Stimulated activated CD4-positive, alpha-beta T cell treated with anti-CD3 and anti-CD28 coated beads, Interleukin-4, amount 100 ng/mL, for 24 hours (primary cell): ENCODE measurements around the gene C10orf105.

ENCODE experiments used
- DNase-seq: peaks from one replicate; pipeline ENCODE4 v3.0.0-alpha.2; 2020

The C10orf105 gene

DNA sequence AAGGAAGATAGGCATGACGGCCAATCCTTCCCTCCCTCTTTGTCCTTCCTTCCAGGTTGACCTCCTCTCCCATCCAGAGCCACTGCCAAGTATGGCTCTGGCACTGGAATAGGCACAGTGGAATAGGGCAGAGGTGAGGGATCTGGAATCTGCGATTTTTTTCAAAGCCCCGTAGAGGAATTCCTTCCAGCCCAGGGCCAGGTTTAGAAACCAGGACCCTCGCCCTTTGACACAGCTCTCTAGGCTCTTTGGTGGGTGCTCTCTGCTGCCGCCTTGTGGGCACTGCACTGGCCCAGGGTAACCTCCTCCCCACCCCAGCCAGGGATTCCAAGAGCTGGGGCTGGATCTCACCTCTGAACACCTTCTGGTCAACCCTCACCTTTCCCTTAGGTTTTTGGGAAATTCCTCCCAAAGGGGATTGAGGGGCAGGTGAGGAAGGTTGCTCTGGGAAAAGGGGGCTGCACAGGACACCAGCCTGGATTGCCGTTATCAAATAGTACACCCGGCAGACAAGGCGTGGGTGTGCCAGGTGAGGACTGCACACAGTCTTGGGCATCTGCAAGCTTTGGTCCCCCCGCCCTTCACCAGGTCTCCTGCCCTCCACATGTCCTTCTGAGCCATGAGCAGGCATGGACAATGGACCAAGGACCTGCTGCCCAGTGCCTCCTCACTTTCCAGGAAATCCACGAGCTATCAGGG lies 22.8 kb downstream of the C10orf105 start:
- DNase-seq = peak; percentile 69

DNA sequence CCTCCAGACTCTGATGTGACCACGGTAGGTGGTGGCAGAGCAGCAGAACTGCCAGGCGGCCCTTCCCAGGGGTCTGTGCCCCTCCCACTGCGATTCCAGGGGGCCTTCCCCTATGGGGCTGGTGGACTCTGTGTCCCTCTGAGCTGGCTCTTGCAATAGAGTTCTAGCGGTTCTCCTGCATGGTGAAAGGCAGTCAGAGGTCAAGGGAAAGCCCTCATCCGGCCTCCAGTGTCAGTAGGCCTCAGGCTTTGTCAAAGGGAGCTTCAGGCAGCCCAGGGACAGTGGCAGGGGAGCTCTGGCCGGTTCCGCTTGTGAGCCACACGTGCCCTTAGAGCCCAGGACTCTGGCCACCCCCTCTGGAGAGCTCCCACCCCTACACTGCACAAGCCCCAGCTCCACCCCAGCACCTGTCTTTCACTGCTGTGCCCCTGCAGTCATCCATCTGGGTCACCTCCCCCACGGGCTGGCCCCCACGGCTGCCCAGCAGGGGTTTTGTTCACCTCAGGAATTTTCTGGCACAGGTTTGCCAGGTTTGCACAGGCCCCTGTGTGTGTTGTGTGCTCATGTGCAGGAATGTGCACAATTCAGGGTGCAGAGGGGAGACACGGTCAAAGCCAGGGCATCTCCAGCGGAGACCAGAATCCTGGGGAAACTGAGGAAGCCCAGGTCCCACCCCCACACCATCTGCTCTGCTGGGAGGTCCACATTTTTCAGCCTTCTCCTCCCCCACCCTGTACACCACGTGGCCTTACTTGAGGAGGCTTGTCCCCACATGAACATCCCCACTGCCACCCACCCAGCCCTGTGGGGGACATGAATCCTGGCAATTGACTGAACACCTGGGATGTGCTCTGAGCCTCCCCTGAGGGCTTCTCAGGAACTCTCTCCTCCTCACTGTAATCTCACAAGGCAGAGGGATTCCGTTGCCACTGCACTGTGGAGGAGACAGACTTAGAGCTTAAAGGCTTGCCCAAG lies 23.8 kb downstream of the C10orf105 start:
- DNase-seq = no peak

DNA sequence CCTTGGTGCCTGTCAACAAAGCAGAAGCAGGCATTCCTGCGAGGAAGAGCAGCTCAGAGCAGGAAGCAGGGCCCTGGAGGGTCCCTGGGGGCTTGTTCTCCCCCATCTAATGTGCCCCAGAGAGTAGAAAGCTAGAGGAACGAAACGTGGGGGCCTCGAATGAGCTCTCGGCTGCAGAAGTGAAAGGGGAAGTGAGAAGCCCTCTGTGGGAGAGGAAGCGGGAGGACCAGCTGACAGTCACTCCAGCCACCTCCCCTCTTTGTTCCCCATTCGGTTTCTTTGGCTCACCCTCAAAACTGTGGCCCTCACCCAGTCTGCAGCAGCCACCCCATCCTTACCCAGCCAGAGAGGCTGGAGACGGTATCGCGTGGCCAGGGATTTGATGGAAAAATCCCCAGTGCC lies 25.0 kb downstream of the C10orf105 start:
- peak; percentile 36 for DNase-seq

DNA sequence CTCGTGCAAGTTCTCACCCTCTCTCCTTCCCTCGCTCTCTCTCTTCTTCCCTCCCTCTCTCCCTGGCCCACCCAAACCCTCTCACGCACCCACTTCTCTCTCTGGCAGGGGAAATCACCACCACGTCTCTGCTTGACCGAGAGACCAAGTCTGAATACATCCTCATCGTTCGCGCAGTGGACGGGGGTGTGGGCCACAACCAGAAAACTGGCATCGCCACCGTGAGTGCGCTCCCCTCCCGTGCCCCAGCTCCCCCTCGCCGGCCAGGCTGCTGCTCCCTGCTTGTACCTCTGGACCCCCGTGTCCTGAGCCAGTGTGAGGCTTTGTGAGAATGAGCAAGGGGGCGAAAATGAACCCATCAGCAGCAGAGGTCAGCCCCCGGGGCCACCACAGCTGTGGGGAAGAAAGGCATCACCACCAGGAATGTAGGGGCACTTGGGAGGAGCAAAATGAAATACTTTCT lies 25.5 kb downstream of the C10orf105 start:
- DNase-seq = no peak

DNA sequence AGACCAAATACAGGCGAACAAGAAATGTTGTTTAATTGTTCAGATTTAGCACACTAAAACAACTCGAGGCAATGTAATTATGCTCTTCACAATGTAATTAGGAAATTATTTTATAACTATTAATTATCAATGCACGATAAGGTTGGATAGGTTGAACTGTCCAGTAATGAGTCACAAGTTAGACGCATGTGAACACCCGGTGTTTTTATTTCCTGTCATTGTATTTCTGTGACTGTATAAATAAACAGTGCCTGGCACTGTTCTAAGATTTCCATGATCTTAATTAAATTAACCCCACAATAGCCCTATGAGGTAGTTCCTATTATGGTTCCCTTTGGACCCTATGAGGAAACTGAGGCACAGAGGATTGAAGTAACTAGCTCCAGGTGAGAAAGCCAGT lies 26.2 kb downstream of the C10orf105 start:
- DNase-seq = no peak

DNA sequence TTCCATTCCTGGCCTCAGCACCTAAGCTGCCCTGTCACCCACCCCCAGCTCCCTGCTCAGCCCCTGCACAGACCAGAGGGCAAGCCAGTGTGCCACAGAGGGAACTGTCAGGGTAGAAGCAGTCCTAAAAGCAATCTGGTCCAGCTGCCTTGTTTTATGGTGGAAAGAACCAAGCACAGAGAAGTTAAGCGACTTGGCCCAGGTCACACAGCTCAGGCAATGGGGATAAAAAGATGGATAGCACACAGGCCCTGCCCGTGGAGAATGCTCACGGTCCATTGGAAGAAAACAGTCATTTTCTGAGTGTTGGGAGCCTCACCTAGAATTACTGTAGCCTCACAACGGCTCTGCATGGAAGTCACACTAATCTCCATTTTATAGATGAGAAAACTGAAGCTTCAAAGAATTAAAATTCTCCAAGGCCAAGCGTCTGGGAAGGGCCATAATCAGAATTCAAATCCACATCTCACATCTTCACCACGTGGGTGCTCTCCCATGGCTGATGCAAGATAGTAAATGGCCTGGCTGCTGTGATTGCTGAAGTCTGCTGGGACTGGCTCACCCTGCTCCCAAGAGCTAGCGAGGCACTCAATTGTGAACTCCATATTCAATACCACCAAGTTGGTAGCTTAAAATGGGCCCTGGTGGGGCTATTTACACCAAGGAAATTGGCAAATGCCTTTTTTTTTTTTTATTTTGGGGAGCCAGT lies 26.8 kb downstream of the C10orf105 start:
- no peak for DNase-seq

DNA sequence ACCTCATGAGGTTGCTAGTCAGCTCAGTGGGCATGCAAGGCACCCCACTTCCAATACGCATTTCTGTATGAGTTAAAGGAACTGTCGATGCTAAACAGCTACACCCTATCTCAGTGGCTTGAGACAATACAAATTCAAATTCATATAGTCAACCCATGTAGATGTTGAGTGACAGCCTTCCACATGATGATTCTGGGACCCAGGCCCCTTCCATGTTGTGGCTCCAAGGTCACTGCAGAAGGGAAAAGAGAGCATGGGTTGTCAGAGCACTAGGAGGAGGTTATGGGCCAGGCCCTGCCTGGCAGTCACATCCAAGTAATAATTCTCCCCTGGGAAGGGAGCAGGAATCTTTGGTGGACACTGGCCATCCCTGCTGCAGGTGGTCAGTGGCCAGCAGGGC lies 28.2 kb downstream of the C10orf105 start:
- DNase-seq = no peak

DNA sequence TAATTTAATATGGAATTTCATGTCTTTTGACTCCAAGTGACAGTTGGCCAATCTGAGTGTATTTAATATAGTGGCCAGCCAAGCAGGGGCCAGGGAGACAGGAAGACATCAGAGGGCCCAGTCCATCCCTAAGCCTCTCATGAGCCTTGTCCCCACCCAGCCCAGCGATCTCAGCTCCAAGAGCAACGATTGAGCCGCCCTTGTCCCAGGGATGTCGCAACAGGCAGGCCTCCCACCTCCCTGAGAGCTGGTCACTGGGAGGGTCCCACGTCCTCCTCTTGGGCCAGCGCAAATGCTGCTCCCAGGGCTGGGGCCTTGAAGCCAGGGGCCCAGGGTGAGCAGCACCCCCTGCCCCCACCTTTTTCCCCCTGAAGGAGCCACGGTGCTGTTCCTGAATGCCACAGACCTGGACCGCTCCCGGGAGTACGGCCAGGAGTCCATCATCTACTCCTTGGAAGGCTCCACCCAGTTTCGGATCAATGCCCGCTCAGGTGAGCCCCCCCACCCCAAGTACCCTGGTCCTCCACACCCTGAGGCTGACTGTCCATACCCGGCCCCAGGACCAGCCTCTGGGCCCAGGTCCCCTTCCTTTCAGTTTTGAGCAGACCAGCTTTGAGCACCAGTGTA lies 29.4 kb downstream of the C10orf105 start:
- DNase-seq = no peak

DNA sequence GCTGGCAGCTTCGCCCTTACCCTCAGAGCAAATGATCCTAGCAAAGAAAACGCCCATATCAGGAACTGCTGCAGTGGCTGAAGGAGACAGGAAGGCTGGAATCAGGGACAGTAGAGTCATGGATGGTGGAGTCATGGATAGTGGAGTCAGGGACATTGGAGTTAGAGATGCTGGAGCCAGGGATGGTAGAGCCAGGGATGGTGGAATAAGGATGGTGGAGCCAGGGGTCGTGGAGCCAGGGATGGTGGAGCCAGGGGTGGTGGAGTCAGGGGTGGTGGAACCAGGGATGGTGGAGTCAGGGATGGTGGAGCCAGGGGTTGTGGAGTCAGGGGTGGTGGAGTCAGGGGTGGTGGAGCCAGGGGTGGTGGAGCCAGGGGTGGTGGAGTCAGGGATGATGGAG lies 31.3 kb downstream of the C10orf105 start:
- DNase-seq = no peak

DNA sequence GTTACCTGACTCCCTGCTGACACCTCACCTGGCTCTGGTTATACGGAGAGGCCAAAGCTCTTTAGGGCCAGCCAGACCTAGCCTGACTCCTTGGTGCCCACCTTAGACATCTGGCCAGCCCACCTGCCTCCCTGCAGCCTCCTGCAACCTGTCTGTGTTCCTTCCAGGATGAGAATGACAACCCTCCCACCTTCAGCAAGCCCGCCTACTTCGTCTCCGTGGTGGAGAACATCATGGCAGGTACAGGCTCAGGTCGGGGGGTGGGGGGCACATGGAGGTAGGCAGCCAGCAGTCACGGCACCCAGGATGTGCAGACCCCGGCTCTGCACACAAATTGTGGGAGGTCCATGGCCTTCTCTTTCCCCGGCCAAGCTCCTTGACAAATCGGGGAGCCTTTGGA lies 32.1 kb downstream of the C10orf105 start:
- no peak for DNase-seq

DNA sequence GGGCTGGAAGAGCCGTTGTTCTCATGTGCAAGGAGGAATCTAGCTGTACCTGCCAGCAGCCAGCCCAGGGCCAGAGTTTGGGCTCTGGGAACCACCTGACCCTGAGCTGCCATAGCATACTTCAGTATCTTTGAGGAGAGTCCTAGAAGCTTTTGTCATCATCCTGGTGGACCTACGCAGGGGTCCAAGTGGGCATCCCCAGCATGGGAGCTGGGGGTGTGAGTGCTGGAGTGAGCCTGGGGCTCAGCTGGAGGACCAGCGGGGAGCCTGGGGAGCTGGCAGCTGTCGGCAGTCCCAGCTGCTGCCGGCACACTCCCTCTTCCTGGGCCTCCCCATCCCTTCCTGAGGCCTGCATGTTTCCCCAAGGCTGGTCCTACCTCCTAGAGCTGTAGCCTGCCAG lies 32.5 kb downstream of the C10orf105 start:
- no peak for DNase-seq

DNA sequence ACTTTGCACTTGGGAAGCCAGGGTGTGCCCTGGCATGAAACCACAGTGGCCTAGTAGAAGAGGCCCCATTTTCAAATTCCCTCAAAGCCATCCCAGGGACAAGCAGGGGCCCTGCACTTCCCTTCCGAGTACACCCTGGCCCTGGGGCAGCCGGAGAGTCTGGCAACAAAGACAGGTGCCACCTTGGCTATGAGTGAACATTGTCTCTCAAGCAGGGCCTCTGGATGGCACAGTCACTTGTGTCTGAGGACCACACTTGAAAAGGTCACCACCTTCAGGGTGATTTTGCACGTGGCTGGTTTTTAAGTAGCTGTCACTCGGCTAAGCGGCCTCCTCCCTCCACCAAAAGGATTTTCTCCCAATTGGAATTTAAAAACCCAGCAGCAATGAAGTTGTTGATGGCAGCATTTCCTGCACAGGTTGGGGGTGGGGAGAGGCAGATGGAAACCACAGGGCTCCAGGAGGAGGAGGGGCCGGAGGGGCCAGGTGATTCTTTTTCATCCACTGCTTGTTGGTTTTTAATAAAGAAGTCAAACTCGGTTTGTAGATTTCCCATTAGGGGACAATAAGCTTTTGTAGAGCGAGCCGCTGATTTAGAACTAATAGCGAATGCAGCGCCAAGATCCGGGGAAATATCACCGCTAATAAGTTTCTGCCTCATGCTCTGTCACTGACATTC lies 33.9 kb downstream of the C10orf105 start:
- no peak for DNase-seq

DNA sequence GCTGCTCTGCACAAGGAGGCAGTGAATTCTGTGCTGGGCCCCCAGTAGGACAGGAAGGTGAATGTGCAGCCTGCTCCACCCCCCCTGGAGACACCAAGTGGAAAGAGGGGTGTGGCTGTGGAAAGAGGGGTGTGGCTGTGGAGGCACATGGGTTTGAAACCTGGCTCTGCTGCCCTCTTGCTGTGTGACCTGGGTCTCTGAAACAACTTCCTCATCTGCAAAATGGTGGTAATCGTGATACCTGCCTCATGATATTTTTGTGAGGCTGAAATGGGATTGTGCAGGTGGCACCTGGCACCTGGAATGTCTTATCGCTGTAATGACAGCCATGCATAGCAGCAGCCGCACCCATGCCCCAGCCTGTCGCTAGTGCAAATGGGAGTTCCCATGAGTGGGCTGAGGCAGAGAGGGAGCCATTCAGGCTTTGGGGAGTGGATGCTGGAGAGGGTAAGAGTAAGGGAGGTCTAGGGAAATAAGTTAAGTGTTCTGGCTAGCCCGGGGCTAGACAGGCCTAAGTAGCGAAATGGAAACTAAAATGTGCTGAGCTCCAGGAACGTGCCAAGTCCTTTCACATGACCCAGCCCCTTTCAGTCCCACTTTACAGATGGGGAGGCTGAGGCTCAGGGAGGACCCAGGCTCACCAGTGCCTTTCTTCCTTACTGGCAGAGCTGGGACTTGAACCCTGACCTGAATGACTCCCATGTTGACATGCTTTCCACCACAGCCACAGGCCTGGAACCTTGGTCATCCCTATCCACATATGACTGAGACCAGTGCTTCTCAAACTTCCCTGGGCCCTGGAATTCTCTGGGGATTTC lies 35.0 kb downstream of the C10orf105 start:
- peak; percentile 36 for DNase-seq

DNA sequence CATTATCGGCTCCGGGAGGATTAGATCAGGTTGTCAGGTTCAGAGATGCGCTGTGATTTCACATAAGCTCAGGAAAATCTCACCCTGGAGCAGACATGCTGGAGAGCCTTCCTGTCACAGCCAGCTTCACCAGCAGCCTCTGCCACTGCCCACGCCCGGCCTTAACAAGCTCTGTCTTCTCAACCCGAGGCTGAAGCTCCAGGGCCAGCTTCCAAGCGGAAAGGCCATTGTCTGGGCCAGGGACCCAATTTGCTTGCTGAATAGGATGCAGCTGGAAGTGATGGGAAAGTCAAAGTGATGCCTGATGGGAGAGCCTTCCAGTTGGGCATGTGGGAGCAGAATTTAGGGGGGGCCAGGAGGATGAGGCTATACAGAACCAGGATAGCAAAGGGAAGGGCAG lies 36.3 kb downstream of the C10orf105 start:
- no peak for DNase-seq

DNA sequence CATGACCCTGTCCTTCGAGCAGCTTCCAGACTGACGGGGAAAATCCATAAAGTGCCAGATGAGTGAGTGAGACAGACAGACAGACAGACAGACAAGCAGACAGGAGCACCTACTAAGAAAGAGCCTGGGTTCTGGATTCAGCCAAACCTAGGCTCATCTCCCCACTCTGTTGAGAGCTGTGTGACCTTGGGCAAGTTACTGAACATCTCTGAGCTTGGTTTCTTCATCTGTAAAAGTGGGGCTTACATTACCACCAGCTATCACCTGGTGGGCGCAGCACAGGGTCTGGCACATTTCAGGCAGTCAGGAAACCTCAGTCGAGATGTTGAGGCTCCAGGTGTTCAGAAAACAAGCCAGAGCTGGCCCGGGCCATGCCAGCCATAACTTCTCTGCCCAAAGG lies 37.6 kb downstream of the C10orf105 start:
- DNase-seq = no peak

DNA sequence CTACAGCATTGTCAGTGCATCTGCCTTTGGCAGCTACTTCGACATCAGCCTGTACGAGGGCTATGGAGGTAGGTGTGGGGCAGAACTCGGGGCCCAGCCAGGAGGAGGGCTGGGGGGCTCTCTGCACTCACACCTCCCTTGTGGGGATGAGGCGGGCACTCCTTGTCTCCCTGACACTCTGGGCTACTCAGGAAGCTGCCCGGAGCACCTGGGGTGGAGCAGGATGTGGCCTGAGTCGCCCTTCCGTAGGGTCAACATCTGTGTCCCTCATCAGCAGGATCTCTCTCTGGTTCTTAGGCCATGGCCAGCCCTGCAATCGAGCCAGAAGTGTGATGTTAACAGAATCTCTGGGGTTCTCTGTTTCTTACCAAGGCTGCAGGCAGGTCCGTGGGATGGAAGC lies 40.2 kb downstream of the C10orf105 start:
- DNase-seq = no peak

DNA sequence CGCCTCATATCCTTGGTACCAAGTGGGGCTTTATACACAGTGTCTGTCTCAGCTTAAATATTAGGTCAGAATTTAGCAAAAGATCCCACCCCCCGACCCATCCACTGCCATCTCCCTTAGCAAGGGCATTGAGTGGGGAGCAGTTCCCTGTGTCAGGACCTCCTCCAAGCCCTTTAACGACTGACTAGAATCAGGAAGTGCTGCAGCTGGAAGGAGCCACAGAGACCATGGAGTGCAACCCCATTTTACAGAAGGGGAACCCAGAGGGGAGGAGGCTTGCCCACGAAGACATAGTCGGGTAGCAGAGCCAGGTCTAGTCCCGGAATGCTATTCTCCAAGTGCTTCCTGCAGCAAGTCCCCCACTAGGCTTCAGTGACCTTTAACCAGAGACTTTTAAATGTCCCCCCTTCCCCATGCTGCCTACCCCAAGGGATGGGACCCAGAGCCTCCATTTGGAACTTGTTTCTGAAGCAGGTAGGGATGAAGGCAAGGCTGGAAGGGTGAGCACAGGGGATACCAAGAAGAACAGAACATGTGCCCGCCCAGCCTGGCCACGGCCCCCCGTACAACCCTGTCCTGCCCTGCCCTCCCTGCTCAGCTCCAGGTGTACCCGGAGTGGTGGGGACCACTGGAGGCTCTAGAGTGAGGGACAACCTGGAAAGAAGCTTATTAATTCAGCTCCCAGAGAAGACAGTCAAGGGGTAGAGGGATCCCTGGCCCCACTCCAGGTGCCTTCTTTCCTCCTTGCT lies 41.3 kb downstream of the C10orf105 start:
- no peak for DNase-seq

DNA sequence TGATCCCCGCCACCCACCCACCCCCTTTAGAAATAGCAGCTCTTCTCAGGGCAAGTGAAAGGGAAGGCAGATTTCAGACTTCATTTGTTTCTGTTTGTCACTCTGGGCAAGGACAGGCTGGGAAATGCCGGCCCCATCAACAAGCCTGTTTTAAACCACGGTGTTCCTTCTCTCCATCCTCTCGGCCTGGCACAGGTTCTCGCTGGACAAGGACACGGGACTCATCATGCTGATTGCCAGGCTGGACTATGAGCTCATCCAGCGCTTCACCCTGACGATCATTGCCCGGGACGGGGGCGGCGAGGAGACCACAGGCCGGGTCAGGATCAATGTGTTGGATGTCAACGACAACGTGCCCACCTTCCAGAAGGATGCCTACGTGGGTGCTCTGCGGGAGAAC lies 42.3 kb downstream of the C10orf105 start:
- no peak for DNase-seq

DNA sequence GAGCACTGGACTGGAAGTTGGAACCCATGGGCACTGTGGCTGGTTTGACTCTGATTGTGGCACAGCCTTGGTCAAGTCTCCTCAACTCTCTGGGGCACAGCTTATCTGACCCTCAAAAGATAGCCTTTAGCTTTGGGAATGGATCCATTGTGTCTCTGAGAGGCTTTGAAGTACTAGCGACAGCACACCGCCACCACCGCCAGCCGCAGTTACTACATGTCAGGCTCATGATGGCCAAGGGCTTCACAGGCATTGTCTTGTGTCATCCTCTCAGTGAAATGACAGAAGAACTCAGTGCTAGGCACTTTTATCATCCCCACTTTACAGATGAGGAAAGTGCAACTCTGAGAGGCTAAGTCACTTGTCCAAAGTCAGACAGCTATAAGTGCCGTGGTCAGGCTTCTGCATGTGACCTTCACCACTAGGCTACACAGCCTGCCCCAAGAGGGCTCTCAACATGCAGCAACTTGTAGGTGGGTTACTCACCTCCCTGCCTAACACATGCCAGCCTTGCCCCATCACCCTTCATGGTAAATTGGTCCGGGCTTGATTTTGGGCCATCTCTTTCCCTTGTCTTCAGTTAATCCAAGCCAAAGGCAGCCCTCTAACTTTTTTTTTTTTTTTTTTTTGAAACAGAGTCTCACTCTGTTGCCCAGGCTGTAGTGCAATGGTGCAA lies 44.1 kb downstream of the C10orf105 start:
- DNase-seq = no peak
